ENCODE results near the gene SCN10A.

SCN10A gene

GRCh38 chr3:38690185-38690584 is 125.8 kb downstream of the SCN10A start:
- H3K27ac ChIP-seq (ENCODE audit: low read length) = no peak overlapping the region
- H3K4me1 ChIP-seq (ENCODE audit: low read length) = no peaks in the 10 kb centered on the region
- H3K4me2 ChIP-seq (ENCODE audit: low read length) = no peak overlapping the region
- no peaks in the 10 kb centered on the region for H4K20me1 ChIP-seq (ENCODE audit: insufficient read depth, low read length)
- no peak for TF ChIP-seq CTCF (IDR thresholded peaks at IDR 0.05; ENCODE audit: low read depth, low read length)
- TF ChIP-seq EZH2phosphoT487 (IDR thresholded peaks at IDR 0.05; ENCODE audit: low read depth) = no peak
- no peaks in the 10 kb centered on the region for H3K9me3 ChIP-seq (ENCODE audit: insufficient read depth, low read length)
- H3K27me3 ChIP-seq (ENCODE audit: low read depth, low read length) = peaks cover 23% of the 10 kb centered on the region
- H3K79me2 ChIP-seq (ENCODE audit: low read length) = no peaks in the 10 kb centered on the region
- no peak overlapping the region for H2AFZ ChIP-seq (ENCODE audit: low read depth, low read length)
- no peak overlapping the region for H3K4me3 ChIP-seq (ENCODE audit: low read length)
- no peak overlapping the region for H3K9ac ChIP-seq (ENCODE audit: low read length)
- no peaks in the 10 kb centered on the region for H3K36me3 ChIP-seq (replicated peaks; ENCODE audit: low read depth, low read length)

- no peak for TF ChIP-seq EZH2phosphoT487 (IDR thresholded peaks at IDR 0.05; ENCODE audit: low read depth)
- Histone ChIP-seq H3K4me3 (ENCODE audit: low read length) (no peak overlapping the region), H3K9ac (ENCODE audit: low read length) (no peak overlapping the region), H3K4me1 (ENCODE audit: low read length) (no peaks in the 10 kb centered on the region), H3K79me2 (ENCODE audit: low read length) (no peaks in the 10 kb centered on the region), H3K4me2 (ENCODE audit: low read length) (no peak overlapping the region), H3K9me3 (ENCODE audit: insufficient read depth, low read length) (no peaks in the 10 kb centered on the region), H4K20me1 (ENCODE audit: insufficient read depth, low read length) (no peaks in the 10 kb centered on the region), H3K27me3 (ENCODE audit: low read depth, low read length) (peaks cover 19% of the 10 kb centered on the region), H2AFZ (ENCODE audit: low read depth, low read length) (no peak overlapping the region), H3K27ac (ENCODE audit: low read length) (no peak overlapping the region), H3K36me3 (replicated peaks; ENCODE audit: low read depth, low read length) (no peaks in the 10 kb centered on the region)
Measured at GRCh38 chr3:38689774-38690173, 126.2 kb downstream of the SCN10A start.

- TF ChIP-seq EZH2phosphoT487 (IDR thresholded peaks at IDR 0.05; ENCODE audit: low read depth) (no peak), CTCF (IDR thresholded peaks at IDR 0.05; ENCODE audit: low read depth, low read length) (no peak)
Measured at GRCh38 chr3:38689346-38689745, 126.7 kb downstream of the SCN10A start.

DNA sequence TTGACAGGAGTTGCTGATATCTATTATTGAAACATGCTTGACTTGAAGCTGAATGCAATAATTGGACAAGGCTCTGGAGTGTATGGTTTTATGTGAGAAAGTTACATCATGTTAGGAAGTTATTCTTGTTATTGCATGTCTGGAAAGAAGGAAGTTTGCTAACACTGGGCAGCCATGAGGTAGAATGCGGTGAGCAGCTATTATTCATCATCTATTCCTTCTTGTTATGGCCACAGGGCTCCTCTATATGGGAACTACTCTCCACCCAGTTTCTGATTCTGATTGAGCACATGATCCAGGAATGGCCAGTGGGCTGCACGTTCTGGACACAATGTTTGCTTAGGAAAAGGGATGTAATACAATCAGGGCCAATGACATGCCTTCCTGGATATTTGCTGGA is 128.7 kb downstream of the SCN10A start:
- Histone ChIP-seq H3K4me1 (ENCODE audit: low read length) (no peaks in the 10 kb centered on the region), H3K36me3 (replicated peaks; ENCODE audit: low read depth, low read length) (no peaks in the 10 kb centered on the region), H3K9ac (ENCODE audit: low read length) (no peak overlapping the region), H3K9me3 (ENCODE audit: insufficient read depth, low read length) (no peaks in the 10 kb centered on the region), H4K20me1 (ENCODE audit: insufficient read depth, low read length) (no peaks in the 10 kb centered on the region), H3K4me3 (ENCODE audit: low read length) (no peak overlapping the region), H3K79me2 (ENCODE audit: low read length) (no peaks in the 10 kb centered on the region), H3K27ac (ENCODE audit: low read length) (no peak overlapping the region), H3K27me3 (ENCODE audit: low read depth, low read length) (peaks cover 13% of the 10 kb centered on the region; the same call in 1 of the 2 replicates), H2AFZ (ENCODE audit: low read depth, low read length) (no peak overlapping the region), H3K4me2 (ENCODE audit: low read length) (no peak overlapping the region)
- TF ChIP-seq EZH2phosphoT487 (IDR thresholded peaks at IDR 0.05; ENCODE audit: low read depth) (no peak), CTCF (IDR thresholded peaks at IDR 0.05; ENCODE audit: low read depth, low read length) (no peak)

More at GRCh38 chr3:38689346-38689745, 126.7 kb downstream of the SCN10A start:
- peaks cover 17% of the 10 kb centered on the region for H3K27me3 ChIP-seq (ENCODE audit: low read depth, low read length)
- no peak overlapping the region for H3K4me3 ChIP-seq (ENCODE audit: low read length)
- no peaks in the 10 kb centered on the region for H3K4me1 ChIP-seq (ENCODE audit: low read length)
- H3K9ac ChIP-seq (ENCODE audit: low read length) = no peak overlapping the region
- H2AFZ ChIP-seq (ENCODE audit: low read depth, low read length) = no peak overlapping the region
- H3K36me3 ChIP-seq (replicated peaks; ENCODE audit: low read depth, low read length) = no peaks in the 10 kb centered on the region
- H3K9me3 ChIP-seq (ENCODE audit: insufficient read depth, low read length) = no peaks in the 10 kb centered on the region
- H4K20me1 ChIP-seq (ENCODE audit: insufficient read depth, low read length) = no peaks in the 10 kb centered on the region
- no peak overlapping the region for H3K27ac ChIP-seq (ENCODE audit: low read length)
- H3K4me2 ChIP-seq (ENCODE audit: low read length) = no peak overlapping the region
- no peaks in the 10 kb centered on the region for H3K79me2 ChIP-seq (ENCODE audit: low read length)

DNA sequence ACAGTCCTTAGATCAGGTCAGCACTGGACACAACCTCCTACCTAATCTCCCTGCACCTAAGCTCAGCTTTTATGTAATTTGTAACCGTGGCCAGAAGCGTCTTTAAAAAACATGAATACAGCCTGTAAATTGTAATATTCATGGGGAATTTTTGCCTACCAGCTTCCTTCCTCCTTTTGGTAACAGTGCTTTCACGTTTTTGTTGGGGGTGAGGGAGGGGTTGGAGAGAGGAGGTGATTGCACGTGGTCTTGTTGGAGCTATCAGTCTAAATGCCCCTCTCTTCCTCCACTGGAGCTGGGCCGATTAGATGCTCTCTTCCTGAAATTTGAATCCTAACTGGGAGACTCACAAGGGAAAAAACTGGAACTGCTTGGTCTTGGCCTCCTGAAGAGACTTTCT is 131.5 kb downstream of the SCN10A start:
- H3K27me3 ChIP-seq (ENCODE audit: low read depth, low read length) = peaks cover 25% of the 10 kb centered on the region; the same call in 1 of the 2 replicates

More for the DNA sequence above, 131.5 kb downstream of the SCN10A start:
- H3K27ac ChIP-seq (ENCODE audit: low read length) = no peak overlapping the region
- H3K9ac ChIP-seq (ENCODE audit: low read length) = no peak overlapping the region
- no peaks in the 10 kb centered on the region for H3K9me3 ChIP-seq (ENCODE audit: insufficient read depth, low read length)
- H3K79me2 ChIP-seq (ENCODE audit: low read length) = no peaks in the 10 kb centered on the region
- no peak for TF ChIP-seq CTCF (IDR thresholded peaks at IDR 0.05; ENCODE audit: low read depth, low read length)
- no peak for TF ChIP-seq EZH2phosphoT487 (IDR thresholded peaks at IDR 0.05; ENCODE audit: low read depth)
- H3K4me3 ChIP-seq (ENCODE audit: low read length) = no peak overlapping the region
- H4K20me1 ChIP-seq (ENCODE audit: insufficient read depth, low read length) = no peaks in the 10 kb centered on the region
- no peaks in the 10 kb centered on the region for H3K36me3 ChIP-seq (replicated peaks; ENCODE audit: low read depth, low read length)
- H3K4me2 ChIP-seq (ENCODE audit: low read length) = no peak overlapping the region
- H3K4me1 ChIP-seq (ENCODE audit: low read length) = no peaks in the 10 kb centered on the region
- H2AFZ ChIP-seq (ENCODE audit: low read depth, low read length) = no peak overlapping the region

Data from OCI-LY3 (cell line).